Hepatocyte (in vitro differentiated cells): ENCODE measurements around the gene DMXL1.

Experiments used
- EZH2 ChIP-seq: fragments of 200-600 bp; sonication (generic); IDR thresholded peaks from 2 replicates; pipeline ENCODE4 v1.6.1; 2016; ENCODE audit warnings: antibody characterized with exemption, mild to moderate bottlenecking, borderline replicate concordance
- EZH2phosphoT487 ChIP-seq: fragments of 200-600 bp; sonication (generic); IDR thresholded peaks from one replicate; pipeline ENCODE4 v1.6.1; 2018; ENCODE audit warnings: antibody characterized with exemption, mild to moderate bottlenecking, low read depth, moderate library complexity; ENCODE audit not compliant: unreplicated experiment, severe bottlenecking
- TF ChIP-seq, protein P1 (sequence below): fragments of 200-600 bp; sonication (generic); IDR thresholded peaks from 2 replicates; pipeline ENCODE4 v1.5.1; 2016; ENCODE audit warnings: antibody characterized with exemption, mild to moderate bottlenecking; ENCODE audit not compliant: poor library complexity

- TF ChIP-seq EZH2phosphoT487 (no peak), EZH2 (no peak)
- TF ChIP-seq, protein P1, sequence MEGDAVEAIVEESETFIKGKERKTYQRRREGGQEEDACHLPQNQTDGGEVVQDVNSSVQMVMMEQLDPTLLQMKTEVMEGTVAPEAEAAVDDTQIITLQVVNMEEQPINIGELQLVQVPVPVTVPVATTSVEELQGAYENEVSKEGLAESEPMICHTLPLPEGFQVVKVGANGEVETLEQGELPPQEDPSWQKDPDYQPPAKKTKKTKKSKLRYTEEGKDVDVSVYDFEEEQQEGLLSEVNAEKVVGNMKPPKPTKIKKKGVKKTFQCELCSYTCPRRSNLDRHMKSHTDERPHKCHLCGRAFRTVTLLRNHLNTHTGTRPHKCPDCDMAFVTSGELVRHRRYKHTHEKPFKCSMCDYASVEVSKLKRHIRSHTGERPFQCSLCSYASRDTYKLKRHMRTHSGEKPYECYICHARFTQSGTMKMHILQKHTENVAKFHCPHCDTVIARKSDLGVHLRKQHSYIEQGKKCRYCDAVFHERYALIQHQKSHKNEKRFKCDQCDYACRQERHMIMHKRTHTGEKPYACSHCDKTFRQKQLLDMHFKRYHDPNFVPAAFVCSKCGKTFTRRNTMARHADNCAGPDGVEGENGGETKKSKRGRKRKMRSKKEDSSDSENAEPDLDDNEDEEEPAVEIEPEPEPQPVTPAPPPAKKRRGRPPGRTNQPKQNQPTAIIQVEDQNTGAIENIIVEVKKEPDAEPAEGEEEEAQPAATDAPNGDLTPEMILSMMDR = no peak
Observed at GRCh38 chr5:119054101-119054500, 16.8 kb upstream of the DMXL1 start.
